H1 (cell line): ENCODE measurements around the gene AP1S3. TPM values are rescaled to one million over a fixed set of nuclear protein-coding genes. Genes with fewer than 3 reads are reported as not detected.

Experiments used
- SUZ12 ChIP-seq: fragments of 200-600 bp; sonication (generic); IDR thresholded peaks from 2 replicates; pipeline ENCODE4 v1.6.1; 2012; ENCODE audit warnings: mild to moderate bottlenecking, inconsistent platforms, low read length, moderate library complexity, mixed read lengths
- TAF1 ChIP-seq: IDR thresholded peaks from 2 replicates; pipeline ENCODE4 v1.6.1; 2011; ENCODE audit warnings: mild to moderate bottlenecking, low read depth, low read length
- polyA plus RNA-seq, 7 experiments: library from polyadenylated mRNA; depleted of rRNA in 3 of 7; stranded (reverse) in 5 of 7; unstranded in 2 of 7; fragments of >200 nt in 5 of 7; fragments of 200-250 nt in 2 of 7; gene quantifications; 1 replicate in 5 of 7; 2 replicates in 1 of 7; 4 replicates in 1 of 7; pipeline versions ENCODE4 v1.2.1 to v1.2.3, GENCODE V29; 2011 to 2013; ENCODE audit warnings: missing spikeins in 2 of 7, mixed read lengths in 2 of 7
- total RNA-seq: library from RNA; stranded (reverse); fragmentation: NEBNext Ultra II Directional; extraction: Animal tissue kit (Norgen Biotek cat#: 25700); gene quantifications from 2 replicates; pipeline ENCODE4 v1.2.1, GENCODE V29; 2021
- TF ChIP-seq, protein P1 (sequence below): IDR thresholded peaks from 2 replicates; pipeline ENCODE4 v1.6.1; 2012; ENCODE audit warnings: inconsistent platforms

Gene AP1S3
- total and polyA plus RNA-seq, 2 of the 8 experiments (the other 6 are each of a cell fraction or from before 2014, with no cell fraction given): 3.9 to 20.2 TPM

DNA sequence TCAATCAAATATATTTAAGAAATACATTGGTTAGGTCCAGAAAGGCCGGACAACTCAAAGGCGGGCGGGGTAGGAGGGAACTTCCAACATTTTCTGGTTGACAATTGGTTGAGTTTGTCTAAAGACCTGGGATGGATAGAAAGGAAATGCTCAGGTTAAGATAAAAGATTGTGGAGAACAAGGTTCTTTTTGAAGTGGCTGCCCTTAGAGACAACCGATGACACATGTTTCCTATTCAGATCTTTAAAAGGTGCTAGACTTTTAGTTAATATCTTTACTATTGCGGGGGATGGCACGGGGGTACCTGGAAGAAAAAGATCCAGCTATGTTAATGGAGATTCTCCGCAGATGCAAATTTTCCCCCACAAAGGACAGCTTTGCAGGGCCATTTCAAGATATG, 10.0 kb upstream of the AP1S3 start (continued):
- TF ChIP-seq TAF1 (no peak), SUZ12 (no peak)
- TF ChIP-seq, protein P1, sequence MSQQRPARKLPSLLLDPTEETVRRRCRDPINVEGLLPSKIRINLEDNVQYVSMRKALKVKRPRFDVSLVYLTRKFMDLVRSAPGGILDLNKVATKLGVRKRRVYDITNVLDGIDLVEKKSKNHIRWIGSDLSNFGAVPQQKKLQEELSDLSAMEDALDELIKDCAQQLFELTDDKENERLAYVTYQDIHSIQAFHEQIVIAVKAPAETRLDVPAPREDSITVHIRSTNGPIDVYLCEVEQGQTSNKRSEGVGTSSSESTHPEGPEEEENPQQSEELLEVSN: no peak
